SK-N-SH treated with all-trans-retinoic acid at 6 μM for 48 hours (cell line): ENCODE measurements around the gene DENND2A.

Experiments used
- ARNTL ChIP-seq: fragments of 450-650 bp; formaldehyde crosslinking; IDR thresholded peaks from 2 replicates; pipeline ENCODE4 v1.5.0; 2020; ENCODE audit warnings: low read depth, mild to moderate bottlenecking, moderate library complexity, borderline replicate concordance
- CSDC2 ChIP-seq: fragments of 250-450 bp; sonication (Bioruptor Pico); IDR thresholded peaks from 2 replicates; pipeline ENCODE4 v1.5.0; 2020; ENCODE audit warnings: mild to moderate bottlenecking, moderate library complexity
- ZNF565 ChIP-seq: fragments of 450-650 bp; formaldehyde crosslinking; conservative IDR thresholded peaks from 2 replicates; pipeline ENCODE4 v1.5.0; 2020; ENCODE audit warnings: low read depth, mild to moderate bottlenecking, moderate library complexity
- TF ChIP-seq, protein P1 (sequence below): fragments of 250-450 bp; sonication (Bioruptor Pico); IDR thresholded peaks from 2 replicates; pipeline ENCODE4 v1.5.1; 2021; ENCODE audit warnings: mild to moderate bottlenecking, moderate library complexity
- TF ChIP-seq, protein P2 (sequence below): fragments of 250-450 bp; sonication (Bioruptor Pico); IDR thresholded peaks from 2 replicates; pipeline ENCODE4 v1.8.0; 2020; ENCODE audit warnings: mild to moderate bottlenecking, moderate library complexity, borderline replicate concordance
- TF ChIP-seq, protein P3 (sequence below): fragments of 250-450 bp; sonication (Bioruptor Pico); IDR thresholded peaks from 2 replicates; pipeline ENCODE4 v1.8.0; 2021; ENCODE audit warnings: low read depth, mild to moderate bottlenecking, moderate library complexity, borderline replicate concordance

DNA sequence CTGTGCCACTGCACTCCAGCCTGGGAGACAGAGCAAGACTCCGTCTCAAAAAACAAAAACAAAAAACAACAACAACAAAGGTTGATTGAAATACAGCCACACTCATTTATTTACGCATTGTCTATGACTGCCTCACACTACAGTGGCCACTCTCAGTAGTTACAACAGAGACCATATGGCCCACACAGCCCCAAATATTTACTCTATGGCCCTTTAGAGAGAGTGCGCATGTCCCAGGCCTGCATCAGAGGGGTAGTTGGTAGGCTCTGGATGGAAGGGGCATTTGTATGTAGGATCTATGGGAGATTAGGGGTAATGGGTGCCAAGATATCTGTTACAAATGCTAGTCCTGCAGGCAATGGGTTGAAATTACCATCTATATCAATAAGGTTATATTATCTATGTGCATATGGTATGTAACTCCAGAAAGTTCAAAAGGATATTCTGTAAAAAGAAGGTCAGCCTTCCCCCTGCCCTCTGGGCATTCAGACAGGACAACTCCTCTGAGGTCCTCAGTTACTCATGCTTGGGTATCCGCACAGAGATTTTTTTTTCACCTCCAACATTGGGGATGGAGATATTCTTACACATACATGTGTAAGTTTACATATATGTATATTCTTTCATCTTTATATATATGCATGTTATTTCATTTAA, 56.3 kb downstream of the DENND2A start:
- TF ChIP-seq, protein P1, sequence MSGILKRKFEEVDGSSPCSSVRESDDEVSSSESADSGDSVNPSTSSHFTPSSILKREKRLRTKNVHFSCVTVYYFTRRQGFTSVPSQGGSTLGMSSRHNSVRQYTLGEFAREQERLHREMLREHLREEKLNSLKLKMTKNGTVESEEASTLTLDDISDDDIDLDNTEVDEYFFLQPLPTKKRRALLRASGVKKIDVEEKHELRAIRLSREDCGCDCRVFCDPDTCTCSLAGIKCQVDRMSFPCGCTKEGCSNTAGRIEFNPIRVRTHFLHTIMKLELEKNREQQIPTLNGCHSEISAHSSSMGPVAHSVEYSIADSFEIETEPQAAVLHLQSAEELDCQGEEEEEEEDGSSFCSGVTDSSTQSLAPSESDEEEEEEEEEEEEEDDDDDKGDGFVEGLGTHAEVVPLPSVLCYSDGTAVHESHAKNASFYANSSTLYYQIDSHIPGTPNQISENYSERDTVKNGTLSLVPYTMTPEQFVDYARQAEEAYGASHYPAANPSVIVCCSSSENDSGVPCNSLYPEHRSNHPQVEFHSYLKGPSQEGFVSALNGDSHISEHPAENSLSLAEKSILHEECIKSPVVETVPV, result no peak
- TF ChIP-seq ZNF565 (no peak), ARNTL (CRISPR knock-in tag) (no peak), CSDC2 (CRISPR knock-in tag) (no peak)
- TF ChIP-seq, protein P2, sequence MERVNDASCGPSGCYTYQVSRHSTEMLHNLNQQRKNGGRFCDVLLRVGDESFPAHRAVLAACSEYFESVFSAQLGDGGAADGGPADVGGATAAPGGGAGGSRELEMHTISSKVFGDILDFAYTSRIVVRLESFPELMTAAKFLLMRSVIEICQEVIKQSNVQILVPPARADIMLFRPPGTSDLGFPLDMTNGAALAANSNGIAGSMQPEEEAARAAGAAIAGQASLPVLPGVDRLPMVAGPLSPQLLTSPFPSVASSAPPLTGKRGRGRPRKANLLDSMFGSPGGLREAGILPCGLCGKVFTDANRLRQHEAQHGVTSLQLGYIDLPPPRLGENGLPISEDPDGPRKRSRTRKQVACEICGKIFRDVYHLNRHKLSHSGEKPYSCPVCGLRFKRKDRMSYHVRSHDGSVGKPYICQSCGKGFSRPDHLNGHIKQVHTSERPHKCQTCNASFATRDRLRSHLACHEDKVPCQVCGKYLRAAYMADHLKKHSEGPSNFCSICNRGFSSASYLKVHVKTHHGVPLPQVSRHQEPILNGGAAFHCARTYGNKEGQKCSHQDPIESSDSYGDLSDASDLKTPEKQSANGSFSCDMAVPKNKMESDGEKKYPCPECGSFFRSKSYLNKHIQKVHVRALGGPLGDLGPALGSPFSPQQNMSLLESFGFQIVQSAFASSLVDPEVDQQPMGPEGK, result no peak
- TF ChIP-seq, protein P3, sequence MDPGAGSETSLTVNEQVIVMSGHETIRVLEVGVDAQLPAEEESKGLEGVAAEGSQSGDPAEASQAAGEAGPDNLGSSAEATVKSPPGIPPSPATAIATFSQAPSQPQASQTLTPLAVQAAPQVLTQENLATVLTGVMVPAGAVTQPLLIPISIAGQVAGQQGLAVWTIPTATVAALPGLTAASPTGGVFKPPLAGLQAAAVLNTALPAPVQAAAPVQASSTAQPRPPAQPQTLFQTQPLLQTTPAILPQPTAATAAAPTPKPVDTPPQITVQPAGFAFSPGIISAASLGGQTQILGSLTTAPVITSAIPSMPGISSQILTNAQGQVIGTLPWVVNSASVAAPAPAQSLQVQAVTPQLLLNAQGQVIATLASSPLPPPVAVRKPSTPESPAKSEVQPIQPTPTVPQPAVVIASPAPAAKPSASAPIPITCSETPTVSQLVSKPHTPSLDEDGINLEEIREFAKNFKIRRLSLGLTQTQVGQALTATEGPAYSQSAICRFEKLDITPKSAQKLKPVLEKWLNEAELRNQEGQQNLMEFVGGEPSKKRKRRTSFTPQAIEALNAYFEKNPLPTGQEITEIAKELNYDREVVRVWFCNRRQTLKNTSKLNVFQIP, result no peak
